Duodenal mucosa (tissue), 2 donors: ENCODE results near the gene MMP14.
"Not testable (repeated sequence)": the region's sequence is repeated elsewhere in the genome, so short reads cannot be mapped to it uniquely, and the experiment has no call there.

Source experiments
- H3K27ac ChIP-seq: one replicate; pipeline ENCODE4 v1.7.0; 2013; ENCODE audit warnings: low read depth, low read length
- H3K27me3 ChIP-seq, 2 donors: one replicate each; pipeline ENCODE4 v1.7.0; 2013; ENCODE audit warnings: low read length in 2 of 2, control low read depth in 1 of 2; ENCODE audit not compliant: insufficient read depth in 2 of 2, control insufficient read depth in 1 of 2
- H3K36me3 ChIP-seq, 2 donors: one replicate each; pipeline ENCODE4 v1.7.0; 2013; ENCODE audit warnings: low read length in 2 of 2, control low read depth in 1 of 2; ENCODE audit not compliant: insufficient read depth in 2 of 2, control insufficient read depth in 1 of 2
- H3K4me1 ChIP-seq, 2 donors: one replicate each; pipeline ENCODE4 v1.7.0; 2013; ENCODE audit warnings: low read length in 2 of 2, control low read depth in 1 of 2; ENCODE audit not compliant: insufficient read depth in 2 of 2, control insufficient read depth in 1 of 2
- H3K4me3 ChIP-seq, 2 donors: one replicate each; pipeline ENCODE4 v1.7.0; 2013; ENCODE audit warnings: low read length in 2 of 2, low read depth in 1 of 2
- H3K9ac ChIP-seq, 2 donors: one replicate each; pipeline ENCODE4 v1.7.0; 2013; ENCODE audit warnings: low read length in 2 of 2, low read depth in 1 of 2
- H3K9me3 ChIP-seq, 2 donors: one replicate each; pipeline ENCODE4 v1.7.0; 2013; ENCODE audit warnings: low read length in 2 of 2, control low read depth in 1 of 2; ENCODE audit not compliant: control insufficient read depth in 1 of 2

Gene MMP14

GRCh38 chr14:22800346-22800745 is 36.0 kb upstream of the MMP14 start:
- no peak overlapping the region for H3K9ac ChIP-seq
- H3K27ac ChIP-seq: no peak overlapping the region
- no peak overlapping the region for H3K4me3 ChIP-seq
- H3K9me3 ChIP-seq: no peaks in the 10 kb centered on the region
- no peaks in the 10 kb centered on the region for H3K36me3 ChIP-seq
- H3K27me3 ChIP-seq: no peaks in the 10 kb centered on the region
- peaks cover 34 to 44% of the 10 kb centered on the region in 2 donors for H3K4me1 ChIP-seq

GRCh38 chr14:22801716-22802115 is 34.7 kb upstream of the MMP14 start:
- Histone ChIP-seq H3K36me3 (no peaks in the 10 kb centered on the region), H3K9me3 (no peaks in the 10 kb centered on the region), H3K27me3 (no peaks in the 10 kb centered on the region), H3K9ac (no peak overlapping the region), H3K4me1 (peaks cover 22 to 34% of the 10 kb centered on the region in 2 donors), H3K27ac (no peak overlapping the region), H3K4me3 (no peak overlapping the region)

GRCh38 chr14:22802860-22803686 is 33.3 kb upstream of the MMP14 start:
- H3K36me3 ChIP-seq: no peaks in the 10 kb centered on the region
- H3K27ac ChIP-seq: no peak overlapping the region
- H3K9me3 ChIP-seq: no peaks in the 10 kb centered on the region
- H3K27me3 ChIP-seq: no peaks in the 10 kb centered on the region
- H3K4me1 ChIP-seq: peaks cover 24 to 32% of the 10 kb centered on the region in 2 donors
- no peak overlapping the region for H3K4me3 ChIP-seq
- H3K9ac ChIP-seq: no peak overlapping the region

GRCh38 chr14:22803687-22803974 is 32.8 kb upstream of the MMP14 start:
- Histone ChIP-seq H3K4me1 (peaks cover 22 to 32% of the 10 kb centered on the region in 2 donors), H3K36me3 (no peaks in the 10 kb centered on the region), H3K4me3 (no peak overlapping the region), H3K9ac (no peak overlapping the region), H3K27me3 (no peaks in the 10 kb centered on the region), H3K27ac (no peak overlapping the region), H3K9me3 (no peaks in the 10 kb centered on the region)

- not testable (repeated sequence) for H3K36me3 ChIP-seq, H3K9me3 ChIP-seq
- peaks cover 20 to 24% of the 10 kb centered on the region in 2 donors for H3K4me1 ChIP-seq
Measured at GRCh38 chr14:22805235-22805634, 31.1 kb upstream of the MMP14 start.

GRCh38 chr14:22807432-22808087 is 28.8 kb upstream of the MMP14 start:
- Histone ChIP-seq H3K4me1 (peaks cover 21 to 23% of the 10 kb centered on the region in 2 donors), H3K4me3 (no peak overlapping the region), H3K27ac (no peak overlapping the region), H3K36me3 (no peaks in the 10 kb centered on the region), H3K9me3 (no peaks in the 10 kb centered on the region), H3K9ac (no peak overlapping the region), H3K27me3 (no peaks in the 10 kb centered on the region)

More at GRCh38 chr14:22805235-22805634, 31.1 kb upstream of the MMP14 start:
- H3K4me3 ChIP-seq, H3K9ac ChIP-seq, H3K27me3 ChIP-seq, H3K27ac ChIP-seq: not testable (repeated sequence)

- Histone ChIP-seq H3K4me3 (peak overlapping the region; percentile 22 to 55), H3K36me3 (no peaks in the 10 kb centered on the region), H3K27ac (peak overlapping the region; percentile 32), H3K27me3 (no peaks in the 10 kb centered on the region), H3K9ac (no peak overlapping the region), H3K9me3 (no peaks in the 10 kb centered on the region), H3K4me1 (peaks cover 21 to 25% of the 10 kb centered on the region in 2 donors)
Measured at GRCh38 chr14:22808388-22809209, 27.8 kb upstream of the MMP14 start.

GRCh38 chr14:22811722-22812121 is 24.7 kb upstream of the MMP14 start:
- Histone ChIP-seq H3K9me3 (no peaks in the 10 kb centered on the region), H3K36me3 (no peaks in the 10 kb centered on the region), H3K27ac (no peak overlapping the region), H3K27me3 (no peaks in the 10 kb centered on the region), H3K4me1 (peaks cover 38 to 39% of the 10 kb centered on the region in 2 donors), H3K4me3 (no peak overlapping the region), H3K9ac (no peak overlapping the region)

- Histone ChIP-seq H3K4me1 (peaks cover 37% of the 10 kb centered on the region in 2 donors), H3K27ac (no peak overlapping the region), H3K9ac (no peak overlapping the region)
Measured at GRCh38 chr14:22812744-22813143, 23.6 kb upstream of the MMP14 start.

GRCh38 chr14:22813145-22813544 is 23.2 kb upstream of the MMP14 start:
- Histone ChIP-seq H3K36me3 (no peaks in the 10 kb centered on the region), H3K9ac (no peak overlapping the region), H3K27ac (no peak overlapping the region), H3K9me3 (no peaks in the 10 kb centered on the region), H3K4me1 (peaks cover 37% of the 10 kb centered on the region in 2 donors), H3K4me3 (peak overlapping the region in 1 of 2 donors; percentile 26), H3K27me3 (no peaks in the 10 kb centered on the region)

More at GRCh38 chr14:22812744-22813143, 23.6 kb upstream of the MMP14 start:
- Histone ChIP-seq H3K9me3 (no peaks in the 10 kb centered on the region), H3K36me3 (no peaks in the 10 kb centered on the region), H3K27me3 (no peaks in the 10 kb centered on the region), H3K4me3 (peak overlapping the region in 1 of 2 donors; percentile 26)
